PC-9 (cell line): Measurements from ENCODE around the gene ZNF708. TPM values are rescaled to one million over a fixed set of nuclear protein-coding genes. Genes with fewer than 3 reads are reported as not detected.

Experiments used
- BruUV-seq: library from RNA; stranded (reverse); fragments of 400-500 nt; replicated peaks from 2 replicates; lab custom pipeline; 2021; lab: Mats Ljungman, UMichigan
- CTCF ChIA-PET: fragments of 300-600 bp; sonication (Branson Sonifier 250); formaldehyde crosslinking; loops from one replicate; lab custom pipeline; 2022; ENCODE audit warnings: antibody characterized with exemption; lab: Charles Lee
- POLR2A ChIA-PET: fragments of 300-600 bp; sonication (Branson Sonifier 250); formaldehyde crosslinking; loops from one replicate; lab custom pipeline; 2022; ENCODE audit warnings: antibody characterized with exemption; ENCODE audit not compliant: unreplicated experiment; lab: Charles Lee
- DNase-seq, 2 experiments: peaks; one replicate each; pipeline versions ENCODE4 v3.0.0 to v3.0.0-alpha.2; 2015 to 2022; ENCODE audit warnings: mixed read lengths in 1 of 2
- H2AFZ ChIP-seq: fragments of 200-600 bp; sonication (generic); 2 replicates; pipeline ENCODE4 v1.8.1; 2017; ENCODE audit warnings: antibody characterized with exemption
- H3F3A ChIP-seq: fragments of 200-600 bp; sonication (generic); 2 replicates; pipeline ENCODE4 v1.8.1; 2017; ENCODE audit warnings: antibody characterized with exemption, mild to moderate bottlenecking, low read depth; ENCODE audit not compliant: insufficient read depth
- H3K27ac ChIP-seq: fragments of 200-600 bp; sonication (generic); 2 replicates; pipeline ENCODE4 v1.6.1; 2016; ENCODE audit warnings: mixed run types
- H3K27me3 ChIP-seq: fragments of 200-600 bp; sonication (generic); 2 replicates; pipeline ENCODE4 v1.6.1; 2016; ENCODE audit warnings: low read depth, mixed run types; ENCODE audit not compliant: insufficient read depth
- H3K36me3 ChIP-seq: fragments of 200-600 bp; sonication (generic); 2 replicates; pipeline ENCODE4 v1.6.1; 2016; ENCODE audit warnings: low read depth, mixed run types
- H3K4me1 ChIP-seq: fragments of 200-600 bp; sonication (generic); replicated peaks from 2 replicates; pipeline ENCODE4 v1.6.1; 2016; ENCODE audit warnings: mixed run types; ENCODE audit not compliant: insufficient read depth
- H3K4me2 ChIP-seq: fragments of 200-600 bp; sonication (generic); 2 replicates; pipeline ENCODE4 v1.6.1; 2017; ENCODE audit warnings: mixed run types
- H3K4me3 ChIP-seq: fragments of 200-600 bp; sonication (generic); 2 replicates; pipeline ENCODE4 v1.6.1; 2016; ENCODE audit warnings: mixed run types
- H3K79me2 ChIP-seq: fragments of 200-600 bp; sonication (generic); 2 replicates; pipeline ENCODE4 v1.6.1; 2017; ENCODE audit warnings: low read depth, mixed run types
- H3K9me2 ChIP-seq: fragments of 200-600 bp; sonication (generic); 2 replicates; pipeline ENCODE4 v1.8.1; 2017; ENCODE audit warnings: mild to moderate bottlenecking; ENCODE audit not compliant: insufficient read depth
- H3K9me3 ChIP-seq: fragments of 200-600 bp; sonication (generic); 2 replicates; pipeline ENCODE4 v1.8.1; 2016; ENCODE audit warnings: low read depth; ENCODE audit not compliant: insufficient read depth
- H4K20me1 ChIP-seq: fragments of 200-600 bp; sonication (generic); 2 replicates; pipeline ENCODE4 v1.8.1; 2017; ENCODE audit not compliant: insufficient read depth
- CTCF ChIP-seq: fragments of 200-600 bp; sonication (generic); conservative IDR thresholded peaks from 2 replicates; pipeline ENCODE4 v1.6.1; 2017; ENCODE audit warnings: mixed run types, antibody characterized with exemption, mild to moderate bottlenecking, moderate library complexity
- EZH2 ChIP-seq: fragments of 200-600 bp; sonication (generic); IDR thresholded peaks from 2 replicates; pipeline ENCODE4 v1.8.0; 2017; ENCODE audit warnings: antibody characterized with exemption, low read depth
- intact Hi-C: fragments of 100-400 bp; cut with micrococcal nuclease; formaldehyde crosslinking; loops from one replicate; pipeline ENCODE4 v1.10.0; 2022; ENCODE audit not compliant: unreplicated experiment
- total RNA-seq: library from RNA; stranded (reverse); gene quantifications from 2 replicates; pipeline ENCODE4 v1.2.3, GENCODE V29; 2021

ZNF708 gene
- total RNA-seq, 1 experiment from 2014 or later: 2.5 TPM

- Histone ChIP-seq H4K20me1 (no peaks in the 10 kb centered on the region), H3K4me3 (no peak overlapping the region), H3K4me2 (no peak overlapping the region), H3K27ac (no peak overlapping the region), H2AFZ (no peak overlapping the region), H3K27me3 (no peaks in the 10 kb centered on the region), H3K4me1 (peaks cover 7% of the 10 kb centered on the region), H3K9me3 (peaks cover 21% of the 10 kb centered on the region), H3K36me3 (peaks cover 25% of the 10 kb centered on the region), H3K9me2 (no peaks in the 10 kb centered on the region), H3F3A (peaks cover 4% of the 10 kb centered on the region; the same call in 1 of the 2 replicates), H3K79me2 (peaks cover 31% of the 10 kb centered on the region)
- ChIA-PET CTCF (no interaction called here), POLR2A (interaction anchor here (0.6 kb wide), 1 partner anchor 422 kb away, joined by 3 read pairs; no protein-coding TSS in a partner anchor)
- TF ChIP-seq EZH2 (no peak), CTCF (no peak)
- no peak for DNase-seq
- intact Hi-C loops: no loop called here
- no TSS peak for BruUV-seq
These were observed 3.0 kb downstream of the ZNF708 start for GRCh38 chr19:21326169-21326568.

DNA sequence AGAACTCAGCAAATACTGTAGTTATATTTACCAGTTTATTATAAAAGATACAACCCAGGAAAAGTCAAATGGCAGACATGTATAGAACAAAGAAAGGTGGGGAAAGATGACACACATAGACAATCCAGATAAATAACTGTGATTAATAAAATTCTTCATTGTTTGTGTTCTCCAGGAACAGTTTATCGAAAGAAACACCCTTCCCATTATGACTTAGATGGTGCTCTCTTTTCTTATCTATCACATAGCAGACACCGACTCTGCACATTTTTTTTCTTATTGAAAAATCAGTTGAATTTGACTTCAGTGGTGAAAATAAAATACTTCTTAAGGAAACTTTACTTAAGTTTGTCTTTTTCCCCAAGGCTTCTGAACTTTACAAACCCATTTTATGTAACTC lies 6.2 kb downstream of the ZNF708 start:
- Histone ChIP-seq H3K9me2 (no peaks in the 10 kb centered on the region), H2AFZ (no peak overlapping the region), H3K36me3 (peaks cover 25% of the 10 kb centered on the region), H3K4me1 (peaks cover 2% of the 10 kb centered on the region), H3K27me3 (no peaks in the 10 kb centered on the region), H4K20me1 (no peaks in the 10 kb centered on the region), H3K4me3 (no peak overlapping the region), H3F3A (no peaks in the 10 kb centered on the region), H3K27ac (no peak overlapping the region), H3K4me2 (no peak overlapping the region), H3K9me3 (peaks cover 21% of the 10 kb centered on the region), H3K79me2 (peaks cover 26% of the 10 kb centered on the region)
- no peak for DNase-seq
- no peak for TF ChIP-seq CTCF
- TF ChIP-seq EZH2: no peak
- no TSS peak for BruUV-seq
- ChIA-PET CTCF (no interaction called here), POLR2A (no interaction called here)
- intact Hi-C loops: no loop called here

GRCh38 chr19:21322528-21322927 lies 6.7 kb downstream of the ZNF708 start:
- Histone ChIP-seq H3K27me3 (no peaks in the 10 kb centered on the region), H4K20me1 (no peaks in the 10 kb centered on the region), H3K4me2 (no peak overlapping the region), H3K79me2 (peaks cover 26% of the 10 kb centered on the region), H3K4me1 (no peaks in the 10 kb centered on the region), H3K9me3 (peaks cover 21% of the 10 kb centered on the region), H3K27ac (no peak overlapping the region), H3K36me3 (peaks cover 23% of the 10 kb centered on the region), H2AFZ (no peak overlapping the region), H3K4me3 (no peak overlapping the region), H3K9me2 (no peaks in the 10 kb centered on the region), H3F3A (no peaks in the 10 kb centered on the region)
- no peak for DNase-seq
- no TSS peak for BruUV-seq
- TF ChIP-seq EZH2: no peak
- no peak for TF ChIP-seq CTCF
- ChIA-PET POLR2A (no interaction called here), CTCF (no interaction called here)
- intact Hi-C loops: no loop called here
